ENCODE measurements around the gene WIF1.

DNA sequence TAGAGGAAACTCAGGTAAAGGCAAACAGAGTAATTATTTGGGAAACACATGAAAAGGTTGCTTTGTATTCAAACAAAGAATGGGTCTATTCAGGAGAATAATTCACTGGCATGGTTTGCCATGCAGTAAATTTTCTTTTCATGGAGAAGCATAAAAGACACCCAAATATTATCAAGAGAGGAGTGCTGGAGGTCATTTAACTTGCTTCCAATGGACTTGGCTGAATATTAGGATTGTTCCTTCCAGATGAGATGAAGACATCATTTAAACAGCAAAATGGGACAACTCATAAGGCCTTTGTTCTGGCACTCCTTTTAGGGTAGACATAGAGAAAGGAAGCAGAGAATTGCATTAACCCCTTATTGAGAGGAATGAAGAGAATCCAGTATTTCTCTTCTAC, 38.7 kb downstream of the WIF1 start:
- no peak for TF ChIP-seq POLR2A (IDR thresholded peaks at IDR 0.05)
- TF ChIP-seq, protein P1, sequence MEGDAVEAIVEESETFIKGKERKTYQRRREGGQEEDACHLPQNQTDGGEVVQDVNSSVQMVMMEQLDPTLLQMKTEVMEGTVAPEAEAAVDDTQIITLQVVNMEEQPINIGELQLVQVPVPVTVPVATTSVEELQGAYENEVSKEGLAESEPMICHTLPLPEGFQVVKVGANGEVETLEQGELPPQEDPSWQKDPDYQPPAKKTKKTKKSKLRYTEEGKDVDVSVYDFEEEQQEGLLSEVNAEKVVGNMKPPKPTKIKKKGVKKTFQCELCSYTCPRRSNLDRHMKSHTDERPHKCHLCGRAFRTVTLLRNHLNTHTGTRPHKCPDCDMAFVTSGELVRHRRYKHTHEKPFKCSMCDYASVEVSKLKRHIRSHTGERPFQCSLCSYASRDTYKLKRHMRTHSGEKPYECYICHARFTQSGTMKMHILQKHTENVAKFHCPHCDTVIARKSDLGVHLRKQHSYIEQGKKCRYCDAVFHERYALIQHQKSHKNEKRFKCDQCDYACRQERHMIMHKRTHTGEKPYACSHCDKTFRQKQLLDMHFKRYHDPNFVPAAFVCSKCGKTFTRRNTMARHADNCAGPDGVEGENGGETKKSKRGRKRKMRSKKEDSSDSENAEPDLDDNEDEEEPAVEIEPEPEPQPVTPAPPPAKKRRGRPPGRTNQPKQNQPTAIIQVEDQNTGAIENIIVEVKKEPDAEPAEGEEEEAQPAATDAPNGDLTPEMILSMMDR (IDR thresholded peaks at IDR 0.05): no peak
- TF ChIP-seq POLR2AphosphoS5 (IDR thresholded peaks at IDR 0.05): no peak
